ENCODE data around the gene OR6M1. TPM values are rescaled to one million over a fixed set of nuclear protein-coding genes. Genes with fewer than 3 reads are reported as not detected.

The OR6M1 gene
- total RNA-seq: not detected

- intact Hi-C loops (cut with DNase I): no loop called here
- H3K36me3 ChIP-seq: no peaks in the 10 kb centered on the region
- H3K9me3 ChIP-seq: no peaks in the 10 kb centered on the region
- no peaks in the 10 kb centered on the region for H3K4me1 ChIP-seq
- no peak within 1 kb of the TSS for H3K4me3 ChIP-seq
- H3K27ac ChIP-seq: no peak within 1 kb of the TSS
- DNase-seq (ENCODE audit: extremely low spot score in 2 of 2): no peak
- TF ChIP-seq CTCF (IDR thresholded peaks at IDR 0.05) (no peak), POLR2A (IDR thresholded peaks at IDR 0.05) (no peak), POLR2AphosphoS5 (IDR thresholded peaks at IDR 0.05; ENCODE audit: insufficient read depth in 1 of 2, low read depth in 1 of 2) (no peak)
- H3K27me3 ChIP-seq: no peaks in the 10 kb centered on the region
These were observed at the start of gene OR6M1 for GRCh38 chr11:123806249-123806648. OR6M1 (minus strand) TSS chr11:123806349; CDS start chr11:123806349, 0 bp downstream.

- Histone ChIP-seq H3K27ac (no peak overlapping the region), H3K4me3 (no peak overlapping the region), H3K36me3 (no peaks in the 10 kb centered on the region), H3K4me1 (no peaks in the 10 kb centered on the region), H3K27me3 (no peaks in the 10 kb centered on the region), H3K9me3 (no peaks in the 10 kb centered on the region)
- TF ChIP-seq POLR2A (IDR thresholded peaks at IDR 0.05): no peak
- TF ChIP-seq POLR2AphosphoS5 (IDR thresholded peaks at IDR 0.05; ENCODE audit: insufficient read depth in 1 of 2, low read depth in 1 of 2): no peak
- TF ChIP-seq CTCF (IDR thresholded peaks at IDR 0.05): no peak
- no peak for DNase-seq (ENCODE audit: extremely low spot score in 2 of 2)
- intact Hi-C loops (cut with DNase I): no loop called here
These were observed 46.9 kb upstream of the OR6M1 start for GRCh38 chr11:123853038-123853437.

GRCh38 chr11:123852321-123852720 is 46.2 kb upstream of the OR6M1 start:
- Histone ChIP-seq H3K27ac (no peak overlapping the region), H3K27me3 (no peaks in the 10 kb centered on the region), H3K4me1 (no peaks in the 10 kb centered on the region), H3K36me3 (no peaks in the 10 kb centered on the region), H3K9me3 (no peaks in the 10 kb centered on the region), H3K4me3 (no peak overlapping the region)
- TF ChIP-seq POLR2A (IDR thresholded peaks at IDR 0.05) (no peak), POLR2AphosphoS5 (IDR thresholded peaks at IDR 0.05; ENCODE audit: insufficient read depth in 1 of 2, low read depth in 1 of 2) (no peak), CTCF (IDR thresholded peaks at IDR 0.05) (no peak)
- intact Hi-C loops (cut with DNase I): no loop called here
- DNase-seq (ENCODE audit: extremely low spot score in 2 of 2): no peak

- no peaks in the 10 kb centered on the region for H3K4me1 ChIP-seq
- no peak overlapping the region for H3K4me3 ChIP-seq
- no peak for TF ChIP-seq POLR2A (IDR thresholded peaks at IDR 0.05)
- TF ChIP-seq POLR2AphosphoS5 (IDR thresholded peaks at IDR 0.05; ENCODE audit: insufficient read depth in 1 of 2, low read depth in 1 of 2): no peak
- no peak for TF ChIP-seq CTCF (IDR thresholded peaks at IDR 0.05)
- no peaks in the 10 kb centered on the region for H3K9me3 ChIP-seq
- intact Hi-C loops (cut with DNase I): no loop called here
- no peak overlapping the region for H3K27ac ChIP-seq
- no peak for DNase-seq (ENCODE audit: extremely low spot score in 2 of 2)
- no peaks in the 10 kb centered on the region for H3K36me3 ChIP-seq
- H3K27me3 ChIP-seq: no peaks in the 10 kb centered on the region
These were observed 45.0 kb upstream of the OR6M1 start for GRCh38 chr11:123851110-123851509.

GRCh38 chr11:123841174-123841573 is 35.0 kb upstream of the OR6M1 start:
- intact Hi-C loops (cut with DNase I): no loop called here
- Histone ChIP-seq H3K27me3 (no peaks in the 10 kb centered on the region), H3K36me3 (no peaks in the 10 kb centered on the region), H3K4me3 (no peak overlapping the region), H3K4me1 (no peaks in the 10 kb centered on the region), H3K27ac (no peak overlapping the region), H3K9me3 (no peaks in the 10 kb centered on the region)
- no peak for TF ChIP-seq CTCF (IDR thresholded peaks at IDR 0.05)
- no peak for TF ChIP-seq POLR2AphosphoS5 (IDR thresholded peaks at IDR 0.05; ENCODE audit: insufficient read depth in 1 of 2, low read depth in 1 of 2)
- no peak for TF ChIP-seq POLR2A (IDR thresholded peaks at IDR 0.05)
- no peak for DNase-seq (ENCODE audit: extremely low spot score in 2 of 2)
